CD14-positive monocyte (primary cell): Measurements from ENCODE around the gene FOXD3. TPM values are rescaled to one million over a fixed set of nuclear protein-coding genes. Genes with fewer than 3 reads are reported as not detected.
"Not testable (repeated sequence)": the region's sequence is repeated elsewhere in the genome, so short reads cannot be mapped to it uniquely, and the experiment has no call there.

Source experiments
- DNase-seq, 3 donors: peaks; one replicate each; pipeline ENCODE4 v3.0.0-alpha.2; 2011 to 2022
- H2AFZ ChIP-seq: 2 replicates; pipeline ENCODE4 v1.6.0; 2012; ENCODE audit warnings: mild to moderate bottlenecking, low read depth, low read length, inconsistent platforms; ENCODE audit not compliant: insufficient read depth, poor library complexity, severe bottlenecking
- H3K27ac ChIP-seq, 2 donors: 1 replicate in 1 of 2; 2 replicates in 1 of 2; pipeline ENCODE4 v1.5.1; 2012 to 2013; ENCODE audit warnings: low read length in 2 of 2, control low read depth in 1 of 2, inconsistent platforms in 1 of 2, low read depth in 1 of 2, mild to moderate bottlenecking in 1 of 2
- H3K27me3 ChIP-seq, 2 donors: one replicate each; pipeline versions ENCODE4 v1.6.0 to v1.6.1; 2011 to 2013; ENCODE audit warnings: low read length in 2 of 2; ENCODE audit not compliant: control insufficient read depth in 2 of 2, insufficient read depth in 2 of 2
- H3K36me3 ChIP-seq, 2 donors: replicated peaks in 1 of 2; 1 replicate in 1 of 2; 2 replicates in 1 of 2; pipeline versions ENCODE4 v1.5.1 to v1.6.1; 2012 to 2013; ENCODE audit warnings: low read length in 2 of 2, control low read depth in 1 of 2, inconsistent platforms in 1 of 2, mild to moderate bottlenecking in 1 of 2; ENCODE audit not compliant: insufficient read depth in 2 of 2, control insufficient read depth in 1 of 2
- H3K4me1 ChIP-seq, 2 donors: 1 replicate in 1 of 2; 2 replicates in 1 of 2; pipeline versions ENCODE4 v1.5.1 to v1.6.1; 2012 to 2013; ENCODE audit warnings: low read length in 2 of 2, control low read depth in 1 of 2, inconsistent platforms in 1 of 2, mild to moderate bottlenecking in 1 of 2, moderate library complexity in 1 of 2; ENCODE audit not compliant: insufficient read depth in 2 of 2, control insufficient read depth in 1 of 2
- H3K4me2 ChIP-seq: replicated peaks from 2 replicates; pipeline ENCODE3; 2012; ENCODE audit warnings: low read length, moderate library complexity, mild to moderate bottlenecking; ENCODE audit not compliant: poor library complexity, severe bottlenecking; ENCODE audit errors: extremely low read depth
- H3K4me3 ChIP-seq, 3 experiments: fragments of 200-600 bp in 1 of 3; sonication (generic) in 1 of 3; replicated peaks in 1 of 3; 1 replicate in 2 of 3; 2 replicates in 1 of 3; pipeline ENCODE4 v1.5.1; 2011 to 2013; ENCODE audit warnings: low read length in 3 of 3, mild to moderate bottlenecking in 3 of 3, control low read depth in 2 of 3, low read depth in 2 of 3, inconsistent platforms in 1 of 3, moderate library complexity in 1 of 3
- H3K79me2 ChIP-seq: 2 replicates; pipeline ENCODE4 v1.6.0; 2012; ENCODE audit warnings: mild to moderate bottlenecking, control low read depth, inconsistent platforms, low read length, moderate library complexity; ENCODE audit not compliant: insufficient read depth
- H3K9ac ChIP-seq: 2 replicates; pipeline ENCODE4 v1.6.0; 2017; ENCODE audit warnings: low read length, mild to moderate bottlenecking; ENCODE audit not compliant: insufficient read depth, poor library complexity, severe bottlenecking
- H3K9me3 ChIP-seq, 2 donors: replicated peaks in 1 of 2; 1 replicate in 1 of 2; 2 replicates in 1 of 2; pipeline versions ENCODE4 v1.5.1 to v1.6.1; 2012 to 2013; ENCODE audit warnings: low read length in 2 of 2, control low read depth in 1 of 2; ENCODE audit not compliant: control insufficient read depth in 1 of 2, insufficient read depth in 1 of 2
- H4K20me1 ChIP-seq: 2 replicates; pipeline ENCODE4 v1.6.0; 2012; ENCODE audit warnings: mild to moderate bottlenecking, low read length, control low read depth, moderate library complexity; ENCODE audit not compliant: insufficient read depth
- H3K27ac Mint-ChIP-seq, 7 donors: one replicate each; pipeline ENCODE4 v1.8.0; 2020; ENCODE audit warnings: mild to moderate bottlenecking in 7 of 7, mixed read lengths in 7 of 7, moderate library complexity in 6 of 7, inconsistent platforms in 2 of 7
- H3K27me3 Mint-ChIP-seq, 3 donors: one replicate each; pipeline ENCODE4 v1.8.0; 2021 to 2022; ENCODE audit warnings: low read depth in 3 of 3, mild to moderate bottlenecking in 3 of 3, mixed read lengths in 3 of 3, moderate library complexity in 3 of 3, inconsistent platforms in 1 of 3
- H3K36me3 Mint-ChIP-seq, 2 donors: one replicate each; pipeline ENCODE4 v1.8.0; 2020; ENCODE audit warnings: mixed read lengths in 2 of 2, inconsistent platforms in 1 of 2, mild to moderate bottlenecking in 1 of 2
- H3K4me1 Mint-ChIP-seq: one replicate; pipeline ENCODE4 v1.8.0; 2020; ENCODE audit warnings: mild to moderate bottlenecking, mixed read lengths
- H3K4me3 Mint-ChIP-seq, 2 donors: one replicate each; pipeline ENCODE4 v1.8.0; 2020; ENCODE audit warnings: mild to moderate bottlenecking in 2 of 2, mixed read lengths in 2 of 2, moderate library complexity in 1 of 2
- H3K9me3 Mint-ChIP-seq, 7 donors: one replicate each; pipeline ENCODE4 v1.8.0; 2020 to 2022; ENCODE audit warnings: mixed read lengths in 7 of 7, mild to moderate bottlenecking in 6 of 7, moderate library complexity in 6 of 7, inconsistent platforms in 2 of 7
- WGBS: methylation state at CpG from one replicate; pipeline ENCODE4 v1.1.5; 2013; ENCODE audit warnings: missing lambda C conversion rate; ENCODE audit not compliant: insufficient coverage; 5-methylcytosine and 5-hydroxymethylcytosine counted together
- intact Hi-C, 2 donors: fragments of 100-400 bp; cut with micrococcal nuclease; formaldehyde crosslinking; loops; one replicate each; pipeline versions ENCODE4 v1.15.0 to v1.15.1; 2023
- polyA plus RNA-seq, 3 donors: library from polyadenylated mRNA; depleted of rRNA in 1 of 3; unstranded in 2 of 3; stranded (reverse) in 1 of 3; fragments of 300-500 nt in 2 of 3; fragments of >200 nt in 1 of 3; fragmentation: Illumina TruSeq in 2 of 3; gene quantifications; 1 replicate in 2 of 3; 2 replicates in 1 of 3; pipeline ENCODE4 v1.2.3, GENCODE V29; 2012 to 2021
- TF ChIP-seq, protein P1 (sequence below): fragments of 200-600 bp; IDR thresholded peaks from one replicate; pipeline ENCODE4 v1.8.0; 2022; ENCODE audit warnings: antibody characterized with exemption, mild to moderate bottlenecking

Gene FOXD3
- polyA plus RNA-seq, 3 donors, result not detected

GRCh38 chr1:63352736-63353135 lies 30.4 kb downstream of the FOXD3 start:
- TF ChIP-seq, protein P1, sequence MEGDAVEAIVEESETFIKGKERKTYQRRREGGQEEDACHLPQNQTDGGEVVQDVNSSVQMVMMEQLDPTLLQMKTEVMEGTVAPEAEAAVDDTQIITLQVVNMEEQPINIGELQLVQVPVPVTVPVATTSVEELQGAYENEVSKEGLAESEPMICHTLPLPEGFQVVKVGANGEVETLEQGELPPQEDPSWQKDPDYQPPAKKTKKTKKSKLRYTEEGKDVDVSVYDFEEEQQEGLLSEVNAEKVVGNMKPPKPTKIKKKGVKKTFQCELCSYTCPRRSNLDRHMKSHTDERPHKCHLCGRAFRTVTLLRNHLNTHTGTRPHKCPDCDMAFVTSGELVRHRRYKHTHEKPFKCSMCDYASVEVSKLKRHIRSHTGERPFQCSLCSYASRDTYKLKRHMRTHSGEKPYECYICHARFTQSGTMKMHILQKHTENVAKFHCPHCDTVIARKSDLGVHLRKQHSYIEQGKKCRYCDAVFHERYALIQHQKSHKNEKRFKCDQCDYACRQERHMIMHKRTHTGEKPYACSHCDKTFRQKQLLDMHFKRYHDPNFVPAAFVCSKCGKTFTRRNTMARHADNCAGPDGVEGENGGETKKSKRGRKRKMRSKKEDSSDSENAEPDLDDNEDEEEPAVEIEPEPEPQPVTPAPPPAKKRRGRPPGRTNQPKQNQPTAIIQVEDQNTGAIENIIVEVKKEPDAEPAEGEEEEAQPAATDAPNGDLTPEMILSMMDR, result no peak
- WGBS, result no CpG with 5 or more reads among the region's 2 CpGs

GRCh38 chr1:63356234-63356633 lies 33.9 kb downstream of the FOXD3 start:
- H3K9me3 ChIP-seq, intact Hi-C loops, H3K4me3 ChIP-seq, H3K4me3 Mint-ChIP-seq, H3K9me3 Mint-ChIP-seq, H3K9ac ChIP-seq, H3K36me3 ChIP-seq, H3K4me1 Mint-ChIP-seq, H3K79me2 ChIP-seq, H3K4me2 ChIP-seq, H3K4me1 ChIP-seq, H2AFZ ChIP-seq, H4K20me1 ChIP-seq, H3K36me3 Mint-ChIP-seq, DNase-seq, H3K27ac ChIP-seq, H3K27ac Mint-ChIP-seq: not testable (repeated sequence)
- H3K27me3 Mint-ChIP-seq, result peaks cover 15 to 31% (median 20%) of the 10 kb centered on the region in 3 donors
- peaks cover 23 to 34% of the 10 kb centered on the region in 2 donors for H3K27me3 ChIP-seq
- WGBS, result no CpG with 5 or more reads among the region's 2 CpGs

More at GRCh38 chr1:63352736-63353135, 30.4 kb downstream of the FOXD3 start:
- H3K4me2 ChIP-seq, result no peak overlapping the region
- DNase-seq, result no peak
- Mint-ChIP-seq H3K27me3 (peaks cover 19 to 34% (median 21%) of the 10 kb centered on the region in 3 donors), H3K36me3 (no peaks in the 10 kb centered on the region), H3K4me1 (no peaks in the 10 kb centered on the region), H3K4me3 (no peak overlapping the region), H3K9me3 (peaks cover 0 to 4% (median 0%) of the 10 kb centered on the region in 7 donors), H3K27ac (no peak overlapping the region)
- no peaks in the 10 kb centered on the region for H3K79me2 ChIP-seq
- no peaks in the 10 kb centered on the region for H4K20me1 ChIP-seq
- H3K4me1 ChIP-seq, result no peaks in the 10 kb centered on the region
- H3K27me3 ChIP-seq, result peaks cover 25 to 40% of the 10 kb centered on the region in 2 donors
- intact Hi-C loops, result no loop called here
- no peak overlapping the region for H3K4me3 ChIP-seq
- no peaks in the 10 kb centered on the region for H3K9me3 ChIP-seq
- no peaks in the 10 kb centered on the region for H3K36me3 ChIP-seq
- no peak overlapping the region for H3K27ac ChIP-seq
- no peak overlapping the region for H2AFZ ChIP-seq
- H3K9ac ChIP-seq, result no peak overlapping the region
